Measurements from ENCODE around the gene ZNRF4. TPM values are rescaled to one million over a fixed set of nuclear protein-coding genes. Genes with fewer than 3 reads are reported as not detected.
"Not testable (repeated sequence)": the region's sequence is repeated elsewhere in the genome, so short reads cannot be mapped to it uniquely, and the experiment has no call there.

ZNRF4 gene
- total and polyA plus RNA-seq, 12 donors, result not detected

DNA sequence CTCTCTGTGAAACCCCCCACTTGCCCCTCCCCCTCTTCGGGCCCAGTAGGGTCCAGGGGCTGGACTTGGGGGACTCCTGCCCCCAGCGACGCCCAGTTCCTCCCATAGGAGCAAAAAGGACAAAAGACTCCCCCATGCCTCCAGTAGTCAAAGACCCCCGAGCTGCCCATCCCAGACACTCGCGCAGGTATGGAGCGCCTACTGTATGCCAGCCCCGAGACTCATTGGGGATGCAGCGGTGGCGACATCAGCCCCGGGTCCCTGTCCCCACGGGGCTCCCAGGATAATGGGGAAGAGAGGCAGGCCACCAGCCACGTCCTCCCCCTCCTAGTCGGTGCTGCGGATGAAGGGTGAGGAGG is 18.3 kb upstream of the ZNRF4 start:
- TF ChIP-seq, protein P1, sequence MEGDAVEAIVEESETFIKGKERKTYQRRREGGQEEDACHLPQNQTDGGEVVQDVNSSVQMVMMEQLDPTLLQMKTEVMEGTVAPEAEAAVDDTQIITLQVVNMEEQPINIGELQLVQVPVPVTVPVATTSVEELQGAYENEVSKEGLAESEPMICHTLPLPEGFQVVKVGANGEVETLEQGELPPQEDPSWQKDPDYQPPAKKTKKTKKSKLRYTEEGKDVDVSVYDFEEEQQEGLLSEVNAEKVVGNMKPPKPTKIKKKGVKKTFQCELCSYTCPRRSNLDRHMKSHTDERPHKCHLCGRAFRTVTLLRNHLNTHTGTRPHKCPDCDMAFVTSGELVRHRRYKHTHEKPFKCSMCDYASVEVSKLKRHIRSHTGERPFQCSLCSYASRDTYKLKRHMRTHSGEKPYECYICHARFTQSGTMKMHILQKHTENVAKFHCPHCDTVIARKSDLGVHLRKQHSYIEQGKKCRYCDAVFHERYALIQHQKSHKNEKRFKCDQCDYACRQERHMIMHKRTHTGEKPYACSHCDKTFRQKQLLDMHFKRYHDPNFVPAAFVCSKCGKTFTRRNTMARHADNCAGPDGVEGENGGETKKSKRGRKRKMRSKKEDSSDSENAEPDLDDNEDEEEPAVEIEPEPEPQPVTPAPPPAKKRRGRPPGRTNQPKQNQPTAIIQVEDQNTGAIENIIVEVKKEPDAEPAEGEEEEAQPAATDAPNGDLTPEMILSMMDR (IDR thresholded peaks at IDR 0.05), result no peak
- no peak for TF ChIP-seq POLR2A (IDR thresholded peaks at IDR 0.05)
- H3K9me3 ChIP-seq (replicated peaks in 1 of 3), result no peaks in the 10 kb centered on the region
- intact Hi-C loops (cut with DNase I), result no loop called here
- WGBS, 4 donors, result 0 to 6% (median 3%) methylated on average over 10 to 15 of the region's 15 CpGs; no CpG with 5 or more reads in 1 of the 4 donors
- no peak for DNase-seq
- no peak overlapping the region for H3K27ac ChIP-seq
- H3K27me3 ChIP-seq, result peaks cover 16% of the 10 kb centered on the region
- no peak overlapping the region for H3K4me3 ChIP-seq
- no peaks in the 10 kb centered on the region for H3K4me1 ChIP-seq (replicated peaks in 1 of 2)
- no peaks in the 10 kb centered on the region for H3K36me3 ChIP-seq (replicated peaks in 1 of 2)

GRCh38 chr19:5438756-5439155 is 16.5 kb upstream of the ZNRF4 start:
- H3K4me3 ChIP-seq; H3K27ac ChIP-seq; H3K4me1 ChIP-seq (replicated peaks in 1 of 2); DNase-seq; H3K36me3 ChIP-seq (replicated peaks in 1 of 2); intact Hi-C loops (cut with DNase I); H3K9me3 ChIP-seq (replicated peaks in 1 of 3): not testable (repeated sequence)
- 74 to 89% (median 80%) methylated on average over 8 of the region's 8 CpGs for WGBS, 4 donors
- H3K27me3 ChIP-seq, result peaks cover 16% of the 10 kb centered on the region

- Histone ChIP-seq H3K9me3 (replicated peaks in 1 of 3) (no peaks in the 10 kb centered on the region), H3K27me3 (peaks cover 16% of the 10 kb centered on the region), H3K36me3 (replicated peaks in 1 of 2) (no peaks in the 10 kb centered on the region), H3K4me3 (no peak overlapping the region), H3K4me1 (replicated peaks in 1 of 2) (no peaks in the 10 kb centered on the region), H3K27ac (no peak overlapping the region)
- intact Hi-C loops (cut with DNase I), result no loop called here
- TF ChIP-seq, protein P1 (IDR thresholded peaks at IDR 0.05), result no peak
- TF ChIP-seq POLR2A (IDR thresholded peaks at IDR 0.05), result no peak
- no peak for DNase-seq
Measured at GRCh38 chr19:5439452-5439851, 15.8 kb upstream of the ZNRF4 start.

GRCh38 chr19:5440299-5440698 is 14.9 kb upstream of the ZNRF4 start:
- intact Hi-C loops (cut with DNase I), result no loop called here
- no peaks in the 10 kb centered on the region for H3K36me3 ChIP-seq (replicated peaks in 1 of 2)
- H3K4me3 ChIP-seq, result no peak overlapping the region
- H3K9me3 ChIP-seq (replicated peaks in 1 of 3), result no peaks in the 10 kb centered on the region
- DNase-seq, result no peak
- H3K27me3 ChIP-seq, result peaks cover 16% of the 10 kb centered on the region
- H3K4me1 ChIP-seq (replicated peaks in 1 of 2), result no peaks in the 10 kb centered on the region
- TF ChIP-seq POLR2A (IDR thresholded peaks at IDR 0.05), result no peak
- TF ChIP-seq, protein P1 (IDR thresholded peaks at IDR 0.05), result no peak
- 13 to 40% (median 36%) methylated on average over 1 of the region's 1 CpG for WGBS, 4 donors
- no peak overlapping the region for H3K27ac ChIP-seq

- intact Hi-C loops (cut with DNase I), result no loop called here
- no peaks in the 10 kb centered on the region for H3K36me3 ChIP-seq (replicated peaks in 1 of 2)
- 77 to 89% (median 86%) methylated on average over 2 to 5 of the region's 5 CpGs for WGBS, 4 donors
- no peaks in the 10 kb centered on the region for H3K9me3 ChIP-seq (replicated peaks in 1 of 3)
- H3K4me1 ChIP-seq (replicated peaks in 1 of 2), result no peaks in the 10 kb centered on the region
- H3K4me3 ChIP-seq, result no peak overlapping the region
- DNase-seq, result no peak
- no peak overlapping the region for H3K27ac ChIP-seq
- TF ChIP-seq, protein P1 (IDR thresholded peaks at IDR 0.05), result no peak
- peaks cover 4% of the 10 kb centered on the region for H3K27me3 ChIP-seq
Measured at GRCh38 chr19:5443723-5444122, 11.5 kb upstream of the ZNRF4 start.
